Measurements from ENCODE around the gene CYS1.

Gene CYS1

DNA sequence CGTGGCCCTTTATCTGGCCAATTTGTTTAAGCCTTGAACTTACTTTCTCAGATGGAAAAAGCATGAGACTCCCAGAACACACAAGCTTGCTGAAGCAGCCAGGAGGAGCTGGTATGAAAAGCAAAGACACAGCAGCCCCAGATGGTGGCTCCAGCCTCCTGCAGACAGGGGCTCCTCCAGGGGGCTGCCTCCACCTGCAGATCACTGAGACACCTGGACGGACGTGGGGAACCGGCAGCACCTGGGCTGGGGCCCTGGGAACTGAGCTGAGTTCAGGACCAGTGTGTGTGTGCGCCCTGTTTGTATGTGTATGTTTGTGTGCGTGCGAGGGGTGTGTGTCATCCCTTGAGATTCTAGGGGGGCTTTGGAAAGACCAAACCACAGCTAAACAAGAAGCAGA lies 8.6 kb downstream of the CYS1 start:
- no peak for DNase-seq (ENCODE audit: low spot score)

DNA sequence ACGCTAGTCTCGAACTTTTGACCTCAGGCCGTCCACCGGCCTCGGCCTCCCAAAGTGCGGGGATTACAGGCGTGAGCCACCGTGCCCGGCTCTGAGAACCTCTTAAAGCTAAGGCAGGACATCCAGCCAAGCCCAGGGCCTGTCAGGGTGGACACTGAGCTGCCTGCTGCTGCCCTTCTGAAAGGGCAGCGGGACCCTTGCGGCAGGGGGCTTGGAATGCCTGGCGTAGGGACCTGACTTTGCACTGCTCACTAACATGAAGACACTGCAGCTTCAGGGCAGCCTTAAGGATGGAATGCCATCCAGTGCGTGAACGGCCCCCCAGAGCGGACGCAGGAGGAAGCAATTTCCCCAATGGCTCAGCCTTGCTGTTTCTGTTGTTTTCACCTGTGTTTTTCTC lies 9.0 kb downstream of the CYS1 start:
- DNase-seq (ENCODE audit: low spot score) = no peak

DNA sequence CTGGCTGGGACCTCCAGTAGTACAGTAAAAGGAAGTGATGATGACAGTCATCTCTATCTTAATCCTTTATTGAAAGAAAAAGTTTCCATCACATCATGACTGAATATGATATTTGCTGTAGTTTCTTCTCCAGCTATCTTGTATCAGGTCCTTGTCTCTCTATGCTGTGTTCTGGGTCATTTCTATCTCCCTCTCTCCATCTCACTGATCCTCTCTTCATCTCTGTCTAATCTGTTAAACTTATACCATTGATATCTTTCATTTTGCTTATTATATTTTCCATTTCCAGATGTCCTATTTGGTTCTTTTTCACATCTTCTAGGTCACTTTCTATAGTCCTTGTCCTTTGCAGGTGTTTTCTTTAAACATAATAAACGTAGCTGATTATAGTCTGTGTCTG lies 12.3 kb downstream of the CYS1 start:
- DNase-seq (ENCODE audit: low spot score) = no peak

DNA sequence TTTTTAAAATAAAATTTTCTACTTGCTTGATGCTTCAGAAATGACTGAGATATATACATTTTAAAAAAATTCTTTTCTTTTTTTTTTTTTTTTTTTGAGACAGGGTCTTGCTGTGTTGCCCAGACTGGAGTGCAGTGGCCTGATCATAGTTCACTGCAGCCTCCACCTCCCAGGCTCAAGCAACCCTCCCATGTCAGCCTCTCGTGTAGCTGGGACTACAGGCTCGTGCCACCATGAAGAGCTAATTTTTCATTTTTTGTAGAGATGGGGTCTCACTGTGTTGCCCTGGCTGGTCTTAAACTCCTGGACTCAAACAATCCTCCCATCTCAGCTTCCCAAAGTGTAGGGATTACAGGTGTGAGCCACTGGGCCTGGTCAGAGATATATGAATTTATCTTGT lies 12.9 kb downstream of the CYS1 start:
- DNase-seq (ENCODE audit: low spot score) = no peak

DNA sequence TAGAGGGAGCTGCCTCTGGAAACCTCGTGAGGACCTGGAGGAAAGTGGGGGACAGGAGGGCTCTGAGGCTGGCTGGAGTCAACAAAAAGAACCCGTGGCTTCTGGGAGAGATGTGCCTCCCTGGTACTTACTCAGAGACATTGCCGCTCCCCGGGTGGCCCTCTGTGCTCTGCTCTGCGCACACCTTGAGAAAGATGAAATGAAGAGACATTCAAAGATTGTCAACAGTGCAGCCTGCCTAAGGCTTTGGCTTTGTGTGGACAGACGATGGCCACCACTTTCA lies 14.5 kb downstream of the CYS1 start:
- no peak for DNase-seq (ENCODE audit: low spot score)

DNA sequence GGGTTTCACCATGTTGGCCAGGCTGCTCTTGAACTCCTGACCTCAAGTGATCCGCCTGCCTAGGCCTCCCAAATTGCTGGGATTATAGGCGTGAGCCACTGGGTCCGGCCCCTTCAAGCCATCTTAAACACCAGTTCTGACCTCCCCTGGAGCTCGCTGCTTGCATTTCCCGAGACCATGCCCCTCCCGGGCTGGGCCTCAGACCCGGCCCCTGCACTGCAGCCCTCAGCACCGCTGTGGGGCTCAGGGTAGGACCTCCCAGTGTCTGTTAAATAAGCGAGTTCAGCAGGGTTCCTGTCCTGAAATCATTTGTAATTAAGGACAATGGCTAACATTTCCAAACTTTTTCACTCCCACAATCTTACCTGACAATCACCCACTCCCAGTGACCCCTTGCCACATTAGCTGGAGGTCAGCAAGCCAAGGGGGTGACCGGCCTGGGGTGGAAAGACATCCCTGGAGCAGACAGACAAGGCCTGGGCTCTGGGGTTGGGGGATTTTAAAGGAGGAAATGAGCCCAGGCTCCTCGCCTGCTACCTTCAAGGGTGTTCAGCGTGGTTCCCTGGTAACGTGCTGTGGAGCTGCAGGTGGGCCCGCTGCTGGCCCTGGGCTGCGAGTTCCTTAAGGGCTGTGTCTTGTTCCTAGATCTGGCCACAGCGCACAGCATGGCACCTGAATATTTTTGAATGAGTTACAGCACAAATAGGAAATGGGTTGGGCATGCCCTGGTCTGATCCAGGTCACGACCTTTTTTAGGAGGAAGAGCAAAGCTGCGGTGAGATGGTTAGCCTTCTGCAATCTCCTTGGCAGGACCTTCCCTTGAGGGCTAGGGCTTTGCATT lies 15.1 kb downstream of the CYS1 start:
- no peak for DNase-seq (ENCODE audit: low spot score)

DNA sequence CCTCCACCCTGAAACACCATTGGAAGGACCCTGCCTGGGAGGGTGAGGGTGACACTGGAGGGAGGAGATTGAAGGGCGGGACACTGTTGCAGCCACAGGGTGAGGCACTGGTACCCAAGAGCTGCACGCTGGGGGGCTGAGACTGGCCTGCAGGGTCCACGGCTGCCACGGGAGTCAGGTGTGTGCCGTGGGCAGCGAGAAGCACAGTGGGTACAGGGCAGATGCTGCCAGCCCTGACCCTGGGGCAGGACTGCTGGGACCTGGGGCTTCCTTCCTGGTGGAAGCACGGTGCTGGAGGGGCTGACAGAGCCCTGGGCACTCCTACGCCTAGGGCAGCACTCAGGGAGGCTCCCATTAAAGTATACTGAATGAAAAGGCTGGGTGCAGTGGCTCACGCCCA lies 16.6 kb downstream of the CYS1 start:
- no peak for DNase-seq (ENCODE audit: low spot score)

DNA sequence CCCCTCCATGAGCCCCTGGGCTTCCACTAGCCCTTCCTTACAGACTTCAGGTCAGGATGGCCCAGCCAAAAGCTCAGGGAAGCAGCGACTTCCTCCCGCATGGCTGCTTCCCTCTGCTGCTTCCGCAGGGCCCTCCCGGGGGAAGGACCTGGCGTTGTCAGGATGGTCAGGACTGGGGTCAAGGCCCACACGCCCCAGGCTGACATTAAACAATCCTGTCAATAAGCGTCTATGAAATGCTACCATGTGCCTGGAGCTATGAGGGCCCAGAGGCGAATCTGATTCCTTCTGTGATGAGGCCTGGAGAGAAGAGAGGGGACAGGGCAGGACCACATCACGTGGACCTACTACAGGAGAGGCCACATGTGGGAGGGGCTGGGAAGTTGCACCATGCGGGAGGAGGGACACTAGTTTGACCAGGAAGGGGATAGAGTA lies 17.3 kb downstream of the CYS1 start:
- DNase-seq (ENCODE audit: low spot score) = no peak

DNA sequence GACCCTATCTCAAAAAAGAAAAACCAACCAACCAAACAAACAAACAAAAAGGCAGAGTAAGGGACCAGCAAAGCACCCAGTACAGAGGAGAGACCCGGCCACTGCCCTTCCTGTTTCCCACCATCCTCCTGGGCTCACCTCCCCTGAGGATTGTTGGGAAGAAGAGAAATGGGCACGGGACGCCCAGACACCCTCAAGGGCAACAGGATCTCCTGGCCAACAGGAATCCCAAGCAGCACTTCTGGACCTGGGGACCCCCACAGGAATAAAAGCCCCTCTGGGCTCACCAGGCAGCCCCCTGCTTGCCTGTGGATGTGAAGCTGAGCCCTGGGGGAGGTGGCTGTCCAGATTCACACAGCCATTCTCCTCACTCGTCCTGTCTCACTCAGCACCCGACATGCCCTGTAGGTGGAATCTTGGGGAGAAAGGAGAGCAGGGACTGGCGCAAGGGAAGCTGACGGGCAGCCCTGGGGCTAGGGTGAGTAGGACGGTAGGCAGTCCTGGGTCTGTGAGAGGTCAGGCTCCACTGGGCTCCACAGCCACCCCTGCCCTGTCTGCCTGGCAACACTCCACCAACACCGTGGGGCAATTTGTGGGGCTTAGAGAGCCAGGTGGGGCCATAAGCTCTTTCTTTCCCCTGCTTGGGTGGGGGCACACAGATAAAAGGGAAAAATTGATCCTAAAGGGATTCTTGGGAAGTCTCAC lies 18.8 kb downstream of the CYS1 start:
- no peak for DNase-seq (ENCODE audit: low spot score)

DNA sequence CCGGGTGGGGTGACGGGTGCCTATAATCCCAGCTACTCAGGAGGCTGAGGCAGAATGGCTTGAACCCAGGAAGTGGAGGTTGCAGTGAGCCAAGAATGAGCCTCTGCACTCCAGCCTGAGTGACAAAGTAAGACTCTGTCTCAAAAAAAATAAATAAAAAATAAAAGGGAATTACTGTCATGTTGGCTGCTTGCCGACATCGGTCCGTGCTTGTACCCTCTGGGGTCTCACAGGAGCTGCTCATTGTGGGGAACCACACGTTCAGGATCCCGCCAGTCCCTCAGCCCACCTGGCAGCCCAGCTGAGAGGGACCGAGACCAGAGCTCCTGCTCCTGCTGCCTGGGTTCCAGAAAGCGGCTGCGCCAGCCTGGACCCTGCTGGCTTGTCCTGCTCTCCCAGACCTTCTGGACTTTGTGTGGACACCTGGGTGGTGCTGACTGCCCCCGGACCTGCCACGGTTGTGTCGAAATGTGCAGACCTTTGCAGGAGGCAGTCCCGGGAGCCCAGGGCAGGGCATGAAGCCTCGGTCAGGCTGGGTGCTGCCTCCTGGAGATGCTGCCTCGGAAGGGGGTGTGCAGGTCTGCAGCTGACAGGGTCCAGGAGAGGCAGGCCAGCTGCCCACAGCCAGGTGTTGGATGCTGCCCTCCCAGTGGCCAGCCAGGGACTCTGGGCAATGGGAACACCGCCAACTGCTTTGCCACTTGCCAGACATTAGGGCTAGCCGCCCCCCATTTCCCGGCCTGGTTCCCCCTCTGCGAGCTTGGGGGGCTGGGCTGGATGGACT lies 20.5 kb downstream of the CYS1 start:
- DNase-seq (ENCODE audit: low spot score) = no peak

DNA sequence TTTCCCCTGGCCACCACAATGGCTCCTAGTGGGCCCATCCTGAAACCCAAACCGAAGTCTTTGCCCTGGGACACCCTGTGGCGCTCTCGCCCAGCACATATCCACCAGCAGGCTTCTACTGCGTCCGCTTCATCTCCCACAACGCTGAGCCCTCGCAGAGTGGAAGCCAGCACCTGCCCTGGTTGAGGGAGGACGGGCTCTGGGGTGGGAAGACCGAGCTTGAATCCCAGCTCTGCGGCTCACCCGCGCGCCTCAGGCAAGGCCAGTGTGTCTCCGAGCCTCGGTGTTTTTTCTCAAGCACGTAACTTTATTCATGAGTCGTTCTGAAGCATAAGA lies 21.2 kb downstream of the CYS1 start:
- DNase-seq (ENCODE audit: low spot score) = no peak

DNA sequence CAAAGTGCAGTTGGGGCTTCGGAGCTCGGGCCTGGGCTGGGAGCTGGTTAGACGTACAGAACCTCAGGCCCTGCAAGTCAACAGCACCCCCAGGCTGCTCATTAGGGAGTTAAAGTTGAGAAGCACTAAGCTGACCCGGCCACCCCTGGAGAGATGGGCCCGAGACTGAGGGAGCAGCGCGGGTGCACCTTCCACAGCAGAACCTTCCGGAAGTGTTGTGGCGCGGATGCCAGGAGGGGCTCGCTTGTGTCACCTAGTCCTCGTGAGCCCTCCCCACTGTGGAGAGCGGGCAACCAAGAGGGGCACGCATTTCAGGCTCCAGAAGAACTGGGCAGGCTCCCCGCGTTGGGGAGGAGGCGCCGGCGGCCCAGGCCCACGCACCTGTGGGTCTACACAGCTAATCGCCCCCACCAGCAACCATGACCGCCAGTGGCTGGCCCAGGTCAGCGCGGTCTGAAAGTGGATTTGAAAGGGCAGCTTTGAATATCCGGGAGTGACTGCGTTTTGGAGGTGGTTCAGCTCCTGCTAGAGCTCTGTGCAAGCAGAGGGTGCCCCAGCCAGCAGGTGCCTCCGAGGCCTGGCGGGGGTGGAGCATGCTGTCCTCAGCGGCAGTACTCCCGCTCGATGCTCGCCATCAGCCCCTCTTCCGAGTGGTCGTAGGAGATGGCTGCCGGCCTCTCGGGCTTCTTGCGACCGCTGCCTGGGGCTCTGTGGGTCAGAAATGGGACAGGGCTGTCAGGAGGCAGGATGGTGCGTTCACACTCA lies 21.8 kb downstream of the CYS1 start:
- no peak for DNase-seq (ENCODE audit: low spot score)

DNA sequence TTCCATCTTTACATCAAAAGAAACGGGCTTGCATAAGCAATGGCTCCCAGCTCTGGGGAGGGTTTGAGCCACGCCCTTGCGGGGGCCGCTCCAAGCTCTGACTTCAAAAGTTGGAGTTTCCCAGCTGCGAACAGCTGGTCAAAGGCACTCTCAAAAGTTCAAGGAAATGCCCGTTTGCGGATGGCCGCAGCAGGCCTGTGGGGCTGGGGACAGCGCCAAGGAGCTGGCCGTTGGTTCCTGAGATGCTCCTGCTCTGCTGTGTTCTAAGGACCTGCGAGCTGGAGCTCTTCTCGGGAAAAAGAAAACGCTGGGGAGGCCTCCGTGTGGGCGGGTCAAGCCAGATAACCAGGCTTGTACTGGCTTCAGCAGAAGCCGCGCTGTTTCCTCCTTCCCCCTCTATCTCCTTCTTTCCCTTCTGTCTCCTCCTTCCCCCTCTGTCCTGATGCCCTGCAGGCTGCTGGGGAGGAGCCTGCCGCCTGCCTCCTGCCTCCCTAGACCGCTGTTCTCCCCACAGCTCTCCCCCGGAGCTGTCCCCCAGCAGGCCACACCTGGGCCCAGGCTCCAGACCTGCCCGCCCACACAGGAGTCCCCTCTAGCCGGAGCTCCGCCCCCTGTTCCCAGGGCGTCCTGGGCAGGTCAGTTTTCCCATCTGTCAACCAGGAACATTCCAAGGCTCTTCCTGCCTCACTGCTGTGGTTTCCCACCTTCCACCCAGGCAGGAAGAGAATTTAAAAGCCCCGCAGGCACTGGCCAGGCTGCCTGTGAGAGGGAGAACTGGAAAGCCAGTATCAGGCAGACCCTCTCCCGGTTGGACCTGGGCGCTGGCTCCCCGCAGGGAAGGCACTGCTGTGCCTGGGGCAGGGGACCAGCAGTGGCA lies 22.7 kb downstream of the CYS1 start:
- no peak for DNase-seq (ENCODE audit: low spot score)

DNA sequence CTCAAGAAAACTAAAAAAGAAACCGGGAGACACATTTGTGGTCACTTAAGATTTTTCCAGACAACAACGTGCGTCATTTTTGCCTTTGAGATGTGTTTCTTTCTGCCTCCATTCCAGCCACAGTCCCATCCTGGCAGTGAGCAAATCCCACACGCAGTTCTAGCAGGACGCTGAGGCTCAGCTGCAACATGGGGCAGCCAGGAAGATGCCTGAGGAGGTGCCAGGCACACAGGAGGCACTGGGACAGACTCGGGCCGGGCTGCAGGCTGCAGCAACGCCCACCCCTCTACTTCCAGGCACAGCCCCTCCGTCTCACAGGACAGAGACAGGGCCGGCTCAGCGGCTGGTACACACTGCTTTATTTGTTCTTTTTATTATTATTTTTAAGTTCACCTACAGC lies 23.8 kb downstream of the CYS1 start:
- no peak for DNase-seq (ENCODE audit: low spot score)

DNA sequence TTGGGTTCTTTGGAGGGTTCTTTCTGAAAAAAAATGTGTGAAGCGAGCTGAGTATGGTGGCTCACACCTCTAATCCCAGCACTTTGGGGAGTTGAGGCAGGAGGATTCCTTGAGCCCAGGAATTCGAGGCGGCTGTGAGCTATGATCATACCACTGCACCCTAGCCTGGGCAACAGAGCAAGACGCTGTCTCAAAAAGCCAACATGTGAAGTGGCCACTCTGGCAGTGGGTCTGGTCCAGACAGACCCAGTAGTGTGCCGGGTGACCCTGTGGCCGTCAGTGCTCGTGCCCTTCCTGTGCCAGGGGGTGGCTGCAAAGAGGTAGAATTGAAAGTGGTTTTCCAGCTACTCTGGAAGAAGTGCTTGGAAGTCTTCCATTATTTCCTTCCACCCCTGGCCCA lies 25.2 kb downstream of the CYS1 start:
- no peak for DNase-seq (ENCODE audit: low spot score)

DNA sequence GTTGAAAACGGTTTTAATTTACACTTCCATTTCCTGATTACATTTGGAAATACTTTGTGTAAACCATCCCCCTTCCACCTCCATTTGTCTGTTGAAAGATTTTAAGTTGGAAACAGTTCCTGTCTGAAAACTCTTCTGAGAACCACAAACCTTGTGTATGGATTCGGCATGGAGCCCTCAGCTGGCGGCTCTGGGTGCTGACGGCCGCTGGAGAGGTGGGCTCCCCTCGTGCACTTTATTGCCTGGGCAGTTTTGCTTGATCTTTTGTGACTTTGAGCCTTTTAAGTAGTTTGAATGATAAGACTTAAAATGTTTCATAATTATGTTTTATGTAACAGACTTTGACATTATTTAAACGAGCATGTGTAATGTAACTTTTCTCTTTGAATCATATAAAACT lies 25.8 kb downstream of the CYS1 start:
- DNase-seq (ENCODE audit: low spot score) = no peak

DNA sequence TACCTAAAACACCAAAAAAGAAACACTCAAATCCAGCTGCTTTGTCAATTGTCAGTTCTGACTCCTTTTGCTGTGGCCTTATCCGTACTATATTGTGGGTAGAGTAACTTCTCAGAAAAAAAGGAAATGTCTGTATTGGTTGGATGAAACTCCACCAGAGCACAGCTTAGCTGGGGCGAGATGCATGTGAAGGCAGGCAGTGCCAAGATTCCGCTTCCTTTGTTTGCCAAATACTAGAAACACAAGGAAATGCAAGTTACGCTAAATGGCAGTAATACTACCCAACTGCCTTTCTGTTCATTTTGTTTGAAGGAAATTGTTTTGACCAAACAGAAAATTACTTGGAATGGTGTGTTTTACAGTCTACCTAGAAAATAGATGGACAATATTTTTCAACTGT lies 26.9 kb downstream of the CYS1 start:
- DNase-seq (ENCODE audit: low spot score) = no peak

DNA sequence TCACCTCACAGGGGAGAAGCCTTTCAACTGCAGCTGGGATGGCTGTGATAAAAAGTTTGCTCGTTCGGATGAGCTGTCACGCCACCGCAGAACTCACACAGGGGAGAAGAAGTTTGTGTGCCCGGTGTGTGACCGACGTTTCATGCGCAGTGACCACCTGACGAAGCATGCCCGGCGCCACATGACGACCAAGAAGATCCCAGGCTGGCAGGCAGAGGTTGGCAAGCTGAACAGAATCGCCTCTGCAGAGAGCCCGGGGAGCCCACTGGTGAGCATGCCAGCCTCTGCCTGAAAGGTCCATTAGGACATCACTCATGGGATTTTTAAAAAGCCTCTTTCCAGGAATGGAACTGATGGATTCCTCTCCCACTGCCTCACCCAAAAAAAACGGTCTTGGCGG lies 28.0 kb downstream of the CYS1 start:
- no peak for DNase-seq (ENCODE audit: low spot score)

DNA sequence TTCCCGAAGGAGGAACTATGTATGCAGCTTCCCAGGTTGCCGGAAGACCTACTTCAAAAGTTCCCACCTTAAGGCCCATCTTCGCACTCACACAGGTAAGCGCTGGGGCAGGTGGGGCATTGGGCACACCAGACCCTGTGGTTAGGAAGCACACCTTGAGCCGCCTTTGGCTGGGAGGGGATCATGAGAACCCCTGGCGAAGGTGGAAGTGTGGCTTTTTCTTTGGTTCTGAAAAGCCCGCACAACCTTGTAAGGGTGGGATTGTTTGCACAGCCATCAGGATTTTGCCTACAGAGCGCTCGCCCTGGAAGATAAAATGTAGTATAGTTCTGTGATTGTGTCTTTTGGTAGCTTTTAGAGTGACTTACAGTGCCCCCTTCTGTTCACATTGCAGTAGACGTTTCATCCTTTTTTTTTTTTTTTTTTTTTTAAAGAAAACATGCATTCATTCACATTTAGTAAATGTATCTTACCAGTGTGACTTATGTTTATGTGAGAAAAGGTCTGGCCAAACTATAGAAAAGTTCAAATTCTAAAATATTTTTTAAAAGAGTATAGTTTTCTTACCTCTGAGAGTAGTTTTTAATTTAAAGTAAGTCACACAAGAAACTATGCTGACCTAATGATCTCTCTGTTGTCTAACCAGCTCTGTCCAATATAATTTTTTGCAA lies 31.6 kb downstream of the CYS1 start:
- peak; percentile 58 for DNase-seq (ENCODE audit: low spot score)

DNA sequence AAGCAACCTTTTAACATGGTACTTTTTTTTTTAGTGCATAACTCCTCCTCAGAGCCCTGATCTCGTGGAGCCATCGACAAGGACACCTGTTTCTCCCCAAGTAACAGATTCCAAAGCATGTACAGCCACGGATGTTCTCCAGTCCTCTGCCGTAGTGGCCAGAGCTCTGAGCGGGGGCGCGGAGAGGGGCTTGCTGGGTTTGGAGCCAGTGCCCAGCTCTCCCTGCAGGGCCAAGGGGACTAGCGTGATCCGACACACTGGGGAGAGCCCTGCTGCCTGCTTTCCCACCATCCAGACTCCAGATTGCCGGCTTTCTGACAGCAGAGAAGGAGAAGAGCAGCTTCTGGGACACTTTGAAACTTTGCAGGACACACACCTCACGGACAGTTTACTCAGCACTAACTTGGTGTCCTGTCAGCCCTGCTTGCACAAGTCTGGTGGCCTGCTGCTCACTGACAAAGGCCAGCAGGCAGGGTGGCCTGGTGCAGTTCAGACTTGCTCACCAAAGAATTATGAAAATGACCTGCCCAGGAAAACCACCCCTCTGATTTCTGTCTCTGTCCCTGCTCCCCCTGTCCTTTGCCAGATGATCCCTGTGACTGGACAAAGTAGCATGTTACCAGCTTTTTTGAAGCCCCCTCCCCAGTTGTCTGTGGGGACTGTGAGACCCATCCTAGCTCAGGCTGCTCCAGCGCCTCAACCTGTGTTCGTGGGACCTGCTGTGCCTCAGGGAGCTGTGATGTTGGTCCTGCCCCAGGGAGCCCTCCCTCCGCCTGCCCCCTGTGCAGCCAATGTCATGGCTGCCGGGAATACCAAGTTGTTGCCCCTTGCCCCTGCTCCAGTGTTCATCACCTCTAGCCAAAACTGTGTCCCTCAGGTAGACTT lies 32.4 kb downstream of the CYS1 start:
- no peak for DNase-seq (ENCODE audit: low spot score)

Data from CD4-positive, alpha-beta T cell treated with Interleukin-15 for 4 hours (primary cell).